H1 (cell line): ENCODE data around the gene PRELID1. TPM values are rescaled to one million over a fixed set of nuclear protein-coding genes. Genes with fewer than 3 reads are reported as not detected.

Source experiments
- CTCF ChIA-PET: fragments of 300-600 bp; sonication (Branson Sonifier 250); formaldehyde crosslinking; loops from one replicate; lab custom pipeline; 2021; ENCODE audit not compliant: partially characterized antibody; lab: Charles Lee
- POLR2A ChIA-PET: fragments of 300-600 bp; sonication (Branson Sonifier 250); formaldehyde crosslinking; loops from one replicate; lab custom pipeline; 2021; ENCODE audit warnings: inconsistent platforms; ENCODE audit not compliant: partially characterized antibody; lab: Charles Lee
- DNase-seq, 2 experiments: peaks; one replicate each; pipeline versions ENCODE4 v3.0.0 to v3.0.0-alpha.2; 2010 to 2022; ENCODE audit warnings: low spot score in 2 of 2, low read depth in 1 of 2, mixed read lengths in 1 of 2
- FAIRE-seq: peaks from 2 replicates; lab custom pipeline; 2011; peaks lifted over from hg19 to GRCh38; lab: Jason Lieb, UNC
- H2AFZ ChIP-seq: 2 replicates; pipeline ENCODE4 v1.8.1; 2012; ENCODE audit warnings: low read length, inconsistent platforms
- H2AK5ac ChIP-seq: 2 replicates; pipeline ENCODE4 v1.6.1; 2013; ENCODE audit warnings: low read depth, low read length
- H2BK120ac ChIP-seq: replicated peaks from 2 replicates; pipeline ENCODE3; 2013; ENCODE audit warnings: low read depth, low read length, inconsistent platforms
- H2BK12ac ChIP-seq: 2 replicates; pipeline ENCODE4 v1.6.1; 2013; ENCODE audit warnings: low read depth, low read length
- H2BK15ac ChIP-seq: 2 replicates; pipeline ENCODE4 v1.6.1; 2013; ENCODE audit warnings: low read length
- H2BK20ac ChIP-seq: 2 replicates; pipeline ENCODE4 v1.6.1; 2013; ENCODE audit warnings: low read length
- H2BK5ac ChIP-seq: 2 replicates; pipeline ENCODE4 v1.6.1; 2013; ENCODE audit warnings: low read depth, low read length
- H3K14ac ChIP-seq: 2 replicates; pipeline ENCODE4 v1.6.1; 2013; ENCODE audit warnings: inconsistent platforms; ENCODE audit not compliant: insufficient read length
- H3K18ac ChIP-seq: 2 replicates; pipeline ENCODE4 v1.6.1; 2013; ENCODE audit warnings: low read length; ENCODE audit errors: extremely low read depth
- H3K23ac ChIP-seq: 2 replicates; pipeline ENCODE4 v1.6.1; 2013; ENCODE audit warnings: inconsistent platforms; ENCODE audit not compliant: insufficient read length
- H3K23me2 ChIP-seq: 2 replicates; pipeline ENCODE4 v1.6.1; 2013; ENCODE audit warnings: low read depth, low read length
- H3K27ac ChIP-seq: 2 replicates; pipeline ENCODE4 v1.6.1; 2011; ENCODE audit warnings: low read depth, low read length, inconsistent platforms
- H3K27me3 ChIP-seq, 4 experiments: replicated peaks in 1 of 4; 1 replicate in 1 of 4; 2 replicates in 3 of 4; pipeline versions ENCODE4 v1.6.1 to v1.8.1; 2011 to 2013; ENCODE audit warnings: low read length in 3 of 4, mild to moderate bottlenecking in 3 of 4, inconsistent platforms in 2 of 4, mixed read lengths in 2 of 4, moderate library complexity in 1 of 4; ENCODE audit not compliant: control insufficient read depth in 3 of 4, insufficient read depth in 3 of 4; ENCODE audit errors: extremely low read depth in 1 of 4
- H3K36me3 ChIP-seq, 4 experiments: 2 replicates each; pipeline versions ENCODE4 v1.6.1 to v1.8.1; 2011 to 2013; ENCODE audit warnings: mild to moderate bottlenecking in 4 of 4, low read length in 3 of 4, moderate library complexity in 2 of 4, control low read depth in 1 of 4, inconsistent platforms in 1 of 4; ENCODE audit not compliant: insufficient read depth in 4 of 4, control insufficient read depth in 2 of 4
- H3K4ac ChIP-seq: replicated peaks from 2 replicates; pipeline ENCODE3; 2013; ENCODE audit warnings: low read length, low read depth, mixed read lengths, inconsistent platforms; ENCODE audit not compliant: insufficient read length
- H3K4me1 ChIP-seq, 4 experiments: replicated peaks in 1 of 4; 1 replicate in 1 of 4; 2 replicates in 3 of 4; pipeline versions ENCODE4 v1.6.1 to v1.8.1; 2011 to 2013; ENCODE audit warnings: low read length in 3 of 4, inconsistent platforms in 2 of 4, mixed read lengths in 1 of 4; ENCODE audit not compliant: insufficient read depth in 4 of 4, control insufficient read depth in 3 of 4
- H3K4me2 ChIP-seq, 2 experiments: 2 replicates each; pipeline versions ENCODE4 v1.6.1 to v1.8.1; 2011 to 2013; ENCODE audit warnings: low read depth in 2 of 2, low read length in 2 of 2, control low read depth in 1 of 2, inconsistent platforms in 1 of 2, mild to moderate bottlenecking in 1 of 2; ENCODE audit not compliant: insufficient read depth in 1 of 2
- H3K4me3 ChIP-seq, 4 experiments: fragments of 200-600, 300-600 bp in 1 of 4; sonication (generic), shearing (Covaris generic), sonication (Bioruptor Twin) in 1 of 4; 2 replicates each; pipeline versions ENCODE4 v1.5.1 to v1.8.1; 2011 to 2016; ENCODE audit warnings: low read length in 4 of 4, low read depth in 3 of 4, control low read depth in 2 of 4, inconsistent platforms in 2 of 4, mild to moderate bottlenecking in 2 of 4, mixed read lengths in 1 of 4, moderate library complexity in 1 of 4; ENCODE audit not compliant: insufficient read depth in 2 of 4; ENCODE audit errors: extremely low read depth in 1 of 4
- H3K56ac ChIP-seq: replicated peaks from 2 replicates; pipeline ENCODE3; 2013; ENCODE audit warnings: low read depth, mild to moderate bottlenecking, mixed read lengths, low read length, inconsistent platforms; ENCODE audit not compliant: insufficient read length
- H3K79me1 ChIP-seq: 2 replicates; pipeline ENCODE4 v1.6.1; 2013; ENCODE audit warnings: low read depth, low read length, control low read depth
- H3K79me2 ChIP-seq, 2 experiments: 2 replicates each; pipeline versions ENCODE4 v1.6.1 to v1.8.1; 2012 to 2013; ENCODE audit warnings: low read length in 2 of 2, mild to moderate bottlenecking in 2 of 2, inconsistent platforms in 1 of 2; ENCODE audit not compliant: insufficient read depth in 2 of 2, control insufficient read depth in 1 of 2
- H3K9ac ChIP-seq, 4 experiments: replicated peaks in 1 of 4; 1 replicate in 1 of 4; 2 replicates in 3 of 4; pipeline versions ENCODE4 v1.6.1 to v1.8.1; 2011 to 2013; ENCODE audit warnings: low read depth in 3 of 4, low read length in 3 of 4, control low read depth in 2 of 4, mild to moderate bottlenecking in 2 of 4, moderate library complexity in 2 of 4, inconsistent platforms in 1 of 4; ENCODE audit errors: extremely low read depth in 1 of 4
- H3K9me3 ChIP-seq, 2 experiments: 2 replicates each; pipeline versions ENCODE4 v1.6.1 to v1.8.1; 2012 to 2013; ENCODE audit warnings: mild to moderate bottlenecking in 2 of 2, moderate library complexity in 2 of 2, control low read depth in 1 of 2, inconsistent platforms in 1 of 2, low read depth in 1 of 2, low read length in 1 of 2, mixed read lengths in 1 of 2; ENCODE audit not compliant: insufficient read depth in 2 of 2
- H4K20me1 ChIP-seq, 2 experiments: replicated peaks in 1 of 2; 2 replicates each; pipeline versions ENCODE3 to v1.8.1; 2011 to 2013; ENCODE audit warnings: inconsistent platforms in 2 of 2, low read length in 2 of 2, mild to moderate bottlenecking in 1 of 2; ENCODE audit not compliant: insufficient read depth in 2 of 2, control insufficient read depth in 1 of 2
- H4K5ac ChIP-seq: 2 replicates; pipeline ENCODE4 v1.6.1; 2013; ENCODE audit warnings: low read length, low read depth, mixed read lengths, inconsistent platforms; ENCODE audit not compliant: insufficient read length
- H4K8ac ChIP-seq: 2 replicates; pipeline ENCODE4 v1.8.0; 2013; ENCODE audit warnings: mild to moderate bottlenecking, moderate library complexity, low read length, inconsistent platforms; ENCODE audit not compliant: insufficient read depth; ENCODE audit errors: extremely low read depth
- H4K91ac ChIP-seq: replicated peaks from 2 replicates; pipeline ENCODE3; 2013; ENCODE audit warnings: low read length, mixed read lengths, inconsistent platforms; ENCODE audit not compliant: insufficient read length
- CEBPB ChIP-seq: IDR thresholded peaks from 2 replicates; pipeline ENCODE4 v1.6.1; 2012; ENCODE audit warnings: low read depth, low read length
- CREB1 ChIP-seq: IDR thresholded peaks from 2 replicates; pipeline ENCODE4 v1.6.1; 2012; ENCODE audit warnings: inconsistent platforms
- E2F6 ChIP-seq: IDR thresholded peaks from 2 replicates; pipeline ENCODE4 v1.6.1; 2012; ENCODE audit warnings: inconsistent platforms
- EZH2 ChIP-seq: fragments of 200-600 bp; sonication (generic); IDR thresholded peaks from 2 replicates; pipeline ENCODE4 v1.7.1; 2012; ENCODE audit warnings: low read depth, mild to moderate bottlenecking, moderate library complexity, low read length, inconsistent platforms; ENCODE audit not compliant: severe bottlenecking
- GABPA ChIP-seq: IDR thresholded peaks from 2 replicates; pipeline ENCODE4 v1.6.1; 2011; ENCODE audit warnings: mild to moderate bottlenecking, low read length, moderate library complexity, borderline replicate concordance; ENCODE audit not compliant: insufficient read depth
- KDM5A ChIP-seq: fragments of 200-600 bp; IDR thresholded peaks from 2 replicates; pipeline ENCODE4 v1.7.1; 2012; ENCODE audit warnings: mild to moderate bottlenecking, low read length, inconsistent platforms, mixed read lengths
- MAFK ChIP-seq: IDR thresholded peaks from 2 replicates; pipeline ENCODE4 v1.6.1; 2012; ENCODE audit warnings: low read depth, mild to moderate bottlenecking, improper control_type of control experiment, low read length
- MAX ChIP-seq: IDR thresholded peaks from 2 replicates; pipeline ENCODE4 v1.6.1; 2012; ENCODE audit warnings: inconsistent platforms
- POU5F1 ChIP-seq: IDR thresholded peaks from 2 replicates; pipeline ENCODE4 v1.6.1; 2011; ENCODE audit warnings: low read depth, mild to moderate bottlenecking, low read length, moderate library complexity
- SIX5 ChIP-seq: IDR thresholded peaks from 2 replicates; pipeline ENCODE4 v1.6.1; 2011; ENCODE audit warnings: mild to moderate bottlenecking, low read depth, low read length
- SP4 ChIP-seq: IDR thresholded peaks from 2 replicates; pipeline ENCODE4 v1.6.1; 2012; ENCODE audit warnings: low read length, inconsistent platforms
- TAF7 ChIP-seq: optimal IDR thresholded peaks from 2 replicates; pipeline ENCODE3; 2011; ENCODE audit warnings: low read depth, mild to moderate bottlenecking, inconsistent platforms, low read length, moderate library complexity, borderline replicate concordance
- TBP ChIP-seq: IDR thresholded peaks from 2 replicates; pipeline ENCODE4 v1.6.1; 2011; ENCODE audit warnings: low read depth, low read length, improper control_type of control experiment
- TEAD4 ChIP-seq: IDR thresholded peaks from 2 replicates; pipeline ENCODE4 v1.6.1; 2012; ENCODE audit warnings: low read depth, low read length, inconsistent platforms, mixed read lengths
- ZNF274 ChIP-seq: IDR thresholded peaks from 2 replicates; pipeline ENCODE4 v1.7.0; 2012; ENCODE audit warnings: low read length, borderline replicate concordance; ENCODE audit errors: extremely low read depth
- WGBS, 2 experiments: shearing (Covaris generic) in 1 of 2; methylation state at CpG; one replicate each; pipeline versions ENCODE4 v1.1.6 to v1.1.7; 2013 to 2015; ENCODE audit warnings: low lambda C conversion rate in 2 of 2, mixed read lengths in 2 of 2, inconsistent platforms in 1 of 2, low coverage in 1 of 2, missing lambda C conversion rate in 1 of 2; ENCODE audit not compliant: insufficient replicate concordance in 2 of 2, insufficient coverage in 1 of 2, insufficient read length in 1 of 2; ENCODE audit errors: extremely low coverage in 1 of 2, missing lambda C conversion rate in 1 of 2; 5-methylcytosine and 5-hydroxymethylcytosine counted together
- polyA plus RNA-seq, 7 experiments: library from polyadenylated mRNA; depleted of rRNA in 3 of 7; stranded (reverse) in 5 of 7; unstranded in 2 of 7; fragments of >200 nt in 5 of 7; fragments of 200-250 nt in 2 of 7; gene quantifications; 1 replicate in 5 of 7; 2 replicates in 1 of 7; 4 replicates in 1 of 7; pipeline versions ENCODE4 v1.2.1 to v1.2.3, GENCODE V29; 2011 to 2013; ENCODE audit warnings: missing spikeins in 2 of 7, mixed read lengths in 2 of 7
- total RNA-seq: library from RNA; stranded (reverse); fragmentation: NEBNext Ultra II Directional; extraction: Animal tissue kit (Norgen Biotek cat#: 25700); gene quantifications from 2 replicates; pipeline ENCODE4 v1.2.1, GENCODE V29; 2021

The PRELID1 gene
- total and polyA plus RNA-seq, 2 of the 8 experiments (the other 6 are each of a cell fraction or from before 2014, with no cell fraction given): 272 to 428 TPM

GRCh38 chr5:177335701-177336065 lies 32.1 kb downstream of the PRELID1 start:
- no peak overlapping the region for H3K14ac ChIP-seq
- peaks cover 22 to 33% (median 32%) of the 10 kb centered on the region in 4 experiments for H3K36me3 ChIP-seq
- POLR2A ChIA-PET: interaction anchor here (0.6 to 2.0 kb wide), 7 partner anchors 8 to 203 kb away, joined by 3 to 7 read pairs (median 4); partner anchors contain the start of gene LMAN2
- TF ChIP-seq TAF7 (no peak), MAFK (no peak), EZH2 (no peak), CREB1 (no peak), SP4 (no peak), ZNF274 (no peak), GABPA (no peak), TEAD4 (no peak), KDM5A (no peak), SIX5 (no peak), E2F6 (no peak), POU5F1 (no peak), MAX (no peak), CEBPB (no peak), TBP (no peak)

More at GRCh38 chr5:177335701-177336065, 32.1 kb downstream of the PRELID1 start:
- DNase-seq (no peak), FAIRE-seq (no peak)
- Histone ChIP-seq H3K9me3 (no peaks in the 10 kb centered on the region), H2BK12ac (no peak overlapping the region), H2BK15ac (no peak overlapping the region), H3K79me1 (peaks cover 9% of the 10 kb centered on the region), H3K23ac (no peak overlapping the region), H4K5ac (no peak overlapping the region), H4K8ac (no peak overlapping the region), H3K27ac (no peak overlapping the region), H2BK5ac (no peak overlapping the region), H2BK120ac (no peak overlapping the region), H3K9ac (no peak overlapping the region), H3K56ac (no peak overlapping the region), H3K4me1 (peaks cover 0 to 5% (median 3%) of the 10 kb centered on the region in 4 experiments; a peak in 4 of 7 replicates), H3K4ac (no peak overlapping the region), H4K20me1 (peaks cover 0 to 17% of the 10 kb centered on the region in 2 experiments), H2AK5ac (no peak overlapping the region), H3K4me3 (no peak overlapping the region), H2AFZ (no peak overlapping the region), H2BK20ac (no peak overlapping the region), H3K79me2 (peaks cover 3 to 8% of the 10 kb centered on the region in 2 experiments; a peak in 2 of 4 replicates), H4K91ac (no peak overlapping the region), H3K27me3 (no peaks in the 10 kb centered on the region), H3K4me2 (no peak overlapping the region), H3K23me2 (no peaks in the 10 kb centered on the region), H3K18ac (no peak overlapping the region)
- CTCF ChIA-PET: interaction anchor here (0.9 to 10.3 kb wide), 13 partner anchors 9 to 104 kb away, joined by 3 to 100 read pairs (median 4); partner anchors contain the start of gene RGS14
- 88% methylated on average over 7 of the region's 7 CpGs; no CpG with 5 or more reads in 1 of the 2 experiments for WGBS, 2 experiments
